ENCODE results near the gene STAM2. TPM values are rescaled to one million over a fixed set of nuclear protein-coding genes. Genes with fewer than 3 reads are reported as not detected.
"Not testable (repeated sequence)": the region's sequence is repeated elsewhere in the genome, so short reads cannot be mapped to it uniquely, and the experiment has no call there.

The STAM2 gene
- polyA plus RNA-seq, 4 donors: 8.2 to 27.3 (median 9.8) TPM

DNA sequence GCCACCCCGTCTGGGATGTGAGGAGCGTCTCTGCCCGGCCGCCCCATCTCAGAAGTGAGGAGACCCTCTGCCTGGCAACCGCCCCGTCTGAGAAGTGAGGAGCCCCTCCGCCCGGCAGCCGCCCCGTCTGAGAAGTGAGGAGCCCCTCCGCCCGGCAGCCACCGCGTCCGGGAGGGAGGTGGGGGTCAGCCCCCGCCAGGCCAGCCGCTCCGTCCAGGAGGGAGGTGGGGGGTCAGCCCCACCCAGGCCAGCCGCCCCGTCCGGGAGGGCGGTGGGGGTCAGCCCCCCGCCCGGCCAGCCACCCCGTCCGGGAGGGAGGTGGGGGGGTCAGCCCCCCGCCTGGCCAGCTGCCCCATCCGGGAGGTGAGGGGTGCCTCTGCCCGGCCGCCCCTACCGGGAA lies 15.2 kb downstream of the STAM2 start:
- not testable (repeated sequence) for DNase-seq; H3K4me1 ChIP-seq (ENCODE audit: control insufficient read depth in 3 of 3, insufficient read depth in 2 of 3, low read depth in 1 of 3, low read length in 2 of 3); FAIRE-seq; H3K36me3 ChIP-seq (ENCODE audit: control insufficient read depth in 3 of 3, insufficient read depth in 2 of 3, low read depth in 1 of 3, low read length in 3 of 3); H3K4me3 ChIP-seq (ENCODE audit: low read depth in 1 of 3, low read length in 3 of 3); H3K27me3 ChIP-seq (ENCODE audit: control insufficient read depth in 3 of 3, insufficient read depth in 3 of 3, low read length in 3 of 3); H3K27ac ChIP-seq (ENCODE audit: low read depth in 1 of 3, low read length in 2 of 3)
- WGBS, 3 donors: 97 to 100% (median 100%) methylated on average over 17 to 31 of the region's 31 CpGs
- H3K9me3 ChIP-seq (ENCODE audit: control insufficient read depth in 2 of 2, insufficient read depth in 1 of 2, low read depth in 1 of 2, low read length in 1 of 2): peaks cover 0 to 45% of the 10 kb centered on the region in 2 donors

DNA sequence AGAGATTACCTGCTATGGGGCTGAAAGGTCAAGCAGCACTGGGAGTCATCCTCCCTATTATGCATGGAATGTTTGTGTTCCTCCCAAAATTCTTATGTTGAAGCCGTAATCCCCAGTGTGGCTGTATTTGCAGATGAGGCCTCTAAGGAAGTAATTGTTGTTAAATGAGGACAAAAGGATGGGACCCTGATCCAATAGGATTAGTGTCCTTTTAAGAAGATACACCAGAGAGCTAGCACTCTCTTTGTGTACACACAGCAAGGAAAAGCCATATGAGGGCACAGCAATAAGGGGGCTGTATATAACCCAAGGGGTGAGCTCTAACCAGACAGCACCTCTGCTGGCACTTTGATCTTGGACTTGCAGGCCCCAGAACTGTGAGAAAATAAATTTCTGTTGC lies 18.3 kb downstream of the STAM2 start:
- peaks cover 0 to 5% (median 0%) of the 10 kb centered on the region in 3 donors for H3K36me3 ChIP-seq (ENCODE audit: control insufficient read depth in 3 of 3, insufficient read depth in 2 of 3, low read depth in 1 of 3, low read length in 3 of 3)
- no peak overlapping the region for H3K4me3 ChIP-seq (ENCODE audit: low read depth in 1 of 3, low read length in 3 of 3)
- FAIRE-seq (no peak), DNase-seq (no peak)
- H3K9me3 ChIP-seq (ENCODE audit: control insufficient read depth in 2 of 2, insufficient read depth in 1 of 2, low read depth in 1 of 2, low read length in 1 of 2): peaks cover 0 to 28% of the 10 kb centered on the region in 2 donors
- 94 to 100% (median 98%) methylated on average over 1 of the region's 1 CpG for WGBS, 3 donors
- no peaks in the 10 kb centered on the region for H3K27me3 ChIP-seq (ENCODE audit: control insufficient read depth in 3 of 3, insufficient read depth in 3 of 3, low read length in 3 of 3)
- no peak overlapping the region for H3K27ac ChIP-seq (ENCODE audit: low read depth in 1 of 3, low read length in 2 of 3)
- no peaks in the 10 kb centered on the region for H3K4me1 ChIP-seq (ENCODE audit: control insufficient read depth in 3 of 3, insufficient read depth in 2 of 3, low read depth in 1 of 3, low read length in 2 of 3)

DNA sequence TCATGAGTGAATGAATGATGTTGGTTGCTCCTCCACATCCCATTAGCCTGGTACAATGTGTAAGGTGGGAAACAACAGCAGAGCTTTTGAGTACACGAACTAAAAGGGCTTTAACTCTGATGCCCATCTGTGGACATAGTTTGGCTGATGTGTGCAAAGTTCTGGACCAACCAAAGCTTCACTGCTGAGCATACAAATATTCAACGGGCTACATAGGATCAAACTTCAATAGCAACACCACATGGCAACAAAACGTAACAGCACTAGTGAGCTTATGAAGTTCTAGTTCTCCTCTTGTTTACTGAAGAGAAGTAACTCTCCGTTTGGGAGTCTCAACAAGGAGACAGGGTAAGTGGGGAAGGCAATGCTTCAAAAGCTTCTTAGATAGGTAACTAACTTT lies 20.4 kb downstream of the STAM2 start:
- Histone ChIP-seq H3K27me3 (ENCODE audit: control insufficient read depth in 3 of 3, insufficient read depth in 3 of 3, low read length in 3 of 3) (no peaks in the 10 kb centered on the region), H3K9me3 (ENCODE audit: control insufficient read depth in 2 of 2, insufficient read depth in 1 of 2, low read depth in 1 of 2, low read length in 1 of 2) (peaks cover 0 to 28% of the 10 kb centered on the region in 2 donors), H3K4me1 (ENCODE audit: control insufficient read depth in 3 of 3, insufficient read depth in 2 of 3, low read depth in 1 of 3, low read length in 2 of 3) (no peaks in the 10 kb centered on the region), H3K4me3 (ENCODE audit: low read depth in 1 of 3, low read length in 3 of 3) (no peak overlapping the region), H3K36me3 (ENCODE audit: control insufficient read depth in 3 of 3, insufficient read depth in 2 of 3, low read depth in 1 of 3, low read length in 3 of 3) (peaks cover 0 to 10% (median 0%) of the 10 kb centered on the region in 3 donors), H3K27ac (ENCODE audit: low read depth in 1 of 3, low read length in 2 of 3) (no peak overlapping the region)
- no peak for DNase-seq
- WGBS, 3 donors: 62 to 74% (median 63%) methylated on average over 4 of the region's 4 CpGs
- FAIRE-seq: no peak

DNA sequence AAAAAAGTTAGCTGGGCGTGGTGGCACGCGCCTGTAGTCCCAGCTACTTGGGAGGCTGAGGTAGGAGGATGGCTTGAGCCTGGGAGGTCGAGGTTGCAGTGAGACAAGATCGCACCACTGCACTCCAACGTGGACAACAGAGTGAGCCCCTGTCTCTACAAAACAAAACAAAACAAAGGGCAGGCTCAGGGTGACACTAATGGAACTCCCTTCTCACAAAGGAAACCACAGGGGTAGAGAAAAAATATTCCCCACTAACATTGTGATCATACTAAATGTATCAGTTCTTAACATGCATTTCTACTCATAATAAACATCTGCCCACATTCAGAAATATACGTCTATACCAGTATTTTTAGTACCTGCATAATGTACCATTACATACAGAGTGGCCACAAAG lies 21.1 kb downstream of the STAM2 start:
- Histone ChIP-seq H3K9me3 (ENCODE audit: control insufficient read depth in 2 of 2, insufficient read depth in 1 of 2, low read depth in 1 of 2, low read length in 1 of 2) (peaks cover 0 to 27% of the 10 kb centered on the region in 2 donors), H3K27ac (ENCODE audit: low read depth in 1 of 3, low read length in 2 of 3) (no peak overlapping the region), H3K27me3 (ENCODE audit: control insufficient read depth in 3 of 3, insufficient read depth in 3 of 3, low read length in 3 of 3) (no peaks in the 10 kb centered on the region), H3K4me3 (ENCODE audit: low read depth in 1 of 3, low read length in 3 of 3) (no peak overlapping the region), H3K4me1 (ENCODE audit: control insufficient read depth in 3 of 3, insufficient read depth in 2 of 3, low read depth in 1 of 3, low read length in 2 of 3) (no peaks in the 10 kb centered on the region), H3K36me3 (ENCODE audit: control insufficient read depth in 3 of 3, insufficient read depth in 2 of 3, low read depth in 1 of 3, low read length in 3 of 3) (peaks cover 0 to 13% (median 0%) of the 10 kb centered on the region in 3 donors)
- no peak for DNase-seq
- 90 to 95% (median 91%) methylated on average over 7 of the region's 7 CpGs for WGBS, 3 donors
- no peak for FAIRE-seq

DNA sequence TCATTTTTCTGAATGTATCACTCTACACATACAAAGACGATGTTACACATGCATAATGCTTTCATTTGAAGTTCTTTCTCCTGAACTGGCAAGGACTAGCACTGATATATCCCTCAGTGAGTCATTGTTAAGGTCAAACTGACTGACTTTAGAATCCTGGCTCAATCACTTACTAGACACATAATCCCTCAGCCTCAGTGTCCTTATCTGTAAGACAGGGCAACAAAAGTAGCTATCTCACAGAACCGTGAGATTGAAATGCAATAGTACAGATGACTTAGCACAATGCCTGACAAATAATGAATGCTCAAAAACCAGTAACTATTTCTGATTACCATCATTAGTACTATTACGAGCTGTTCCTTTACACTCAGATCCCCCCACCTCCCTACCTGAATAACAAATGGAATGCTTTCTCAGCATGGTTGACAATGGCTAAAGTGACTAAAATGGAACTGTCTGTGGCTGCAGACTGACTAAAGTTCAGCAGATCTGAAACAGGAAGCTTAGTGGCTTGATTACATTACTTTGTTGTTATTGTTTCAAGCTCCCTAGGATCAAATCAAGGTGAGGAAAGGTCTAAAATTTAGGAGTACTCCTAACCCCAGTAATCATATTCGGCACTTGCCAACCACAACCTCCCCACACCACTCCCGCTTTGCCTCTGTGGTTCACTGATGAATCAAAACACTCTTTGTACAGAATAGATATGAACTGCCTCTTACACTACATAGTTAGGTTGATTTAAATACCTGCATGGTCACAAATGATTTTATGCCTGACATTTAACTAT lies 40.9 kb downstream of the STAM2 start:
- H3K27ac ChIP-seq (ENCODE audit: low read depth in 1 of 3, low read length in 2 of 3): peak overlapping the region in 2 of 3 donors; percentile 2 to 67
- H3K27me3 ChIP-seq (ENCODE audit: control insufficient read depth in 3 of 3, insufficient read depth in 3 of 3, low read length in 3 of 3): no peaks in the 10 kb centered on the region
- peak; percentile 57 to 74 for DNase-seq

DNA sequence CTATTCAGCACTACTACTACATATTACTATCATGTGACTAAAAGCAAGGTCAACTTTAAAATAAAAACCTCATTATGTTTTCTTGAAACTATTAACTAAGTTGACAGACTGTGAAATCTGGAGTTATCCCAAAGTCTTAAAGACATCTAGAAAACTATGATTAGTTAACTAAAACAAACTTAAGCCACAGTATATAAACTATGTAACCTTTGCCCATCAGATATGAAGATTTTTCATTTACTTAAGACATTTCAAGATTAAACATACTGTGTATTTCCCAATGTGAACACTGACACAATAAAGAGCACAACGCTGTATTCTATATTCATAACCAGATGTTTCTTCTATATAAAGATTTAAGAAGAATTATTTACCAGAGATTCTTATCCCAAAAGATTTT lies 43.3 kb downstream of the STAM2 start:
- Histone ChIP-seq H3K36me3 (ENCODE audit: control insufficient read depth in 3 of 3, insufficient read depth in 2 of 3, low read depth in 1 of 3, low read length in 3 of 3) (peaks cover 0 to 14% (median 7%) of the 10 kb centered on the region in 3 donors), H3K4me1 (ENCODE audit: control insufficient read depth in 3 of 3, insufficient read depth in 2 of 3, low read depth in 1 of 3, low read length in 2 of 3) (peaks cover 0 to 6% (median 0%) of the 10 kb centered on the region in 3 donors), H3K9me3 (ENCODE audit: control insufficient read depth in 2 of 2, insufficient read depth in 1 of 2, low read depth in 1 of 2, low read length in 1 of 2) (no peaks in the 10 kb centered on the region), H3K27ac (ENCODE audit: low read depth in 1 of 3, low read length in 2 of 3) (no peak overlapping the region), H3K4me3 (ENCODE audit: low read depth in 1 of 3, low read length in 3 of 3) (no peak overlapping the region), H3K27me3 (ENCODE audit: control insufficient read depth in 3 of 3, insufficient read depth in 3 of 3, low read length in 3 of 3) (no peaks in the 10 kb centered on the region)
- 12 to 45% (median 32%) methylated on average over 1 of the region's 1 CpG for WGBS, 3 donors
- DNase-seq: peak; percentile 25 to 37
- peak; percentile 75 for FAIRE-seq

More for the DNA sequence above, 40.9 kb downstream of the STAM2 start:
- no peak for FAIRE-seq
- peaks cover 0 to 6% (median 0%) of the 10 kb centered on the region in 3 donors for H3K4me1 ChIP-seq (ENCODE audit: control insufficient read depth in 3 of 3, insufficient read depth in 2 of 3, low read depth in 1 of 3, low read length in 2 of 3)
- H3K36me3 ChIP-seq (ENCODE audit: control insufficient read depth in 3 of 3, insufficient read depth in 2 of 3, low read depth in 1 of 3, low read length in 3 of 3): peaks cover 0 to 10% (median 5%) of the 10 kb centered on the region in 3 donors
- H3K9me3 ChIP-seq (ENCODE audit: control insufficient read depth in 2 of 2, insufficient read depth in 1 of 2, low read depth in 1 of 2, low read length in 1 of 2): no peaks in the 10 kb centered on the region
- no peak overlapping the region for H3K4me3 ChIP-seq (ENCODE audit: low read depth in 1 of 3, low read length in 3 of 3)
- WGBS, 3 donors: 52 to 64% (median 63%) methylated on average over 5 of the region's 5 CpGs

DNA sequence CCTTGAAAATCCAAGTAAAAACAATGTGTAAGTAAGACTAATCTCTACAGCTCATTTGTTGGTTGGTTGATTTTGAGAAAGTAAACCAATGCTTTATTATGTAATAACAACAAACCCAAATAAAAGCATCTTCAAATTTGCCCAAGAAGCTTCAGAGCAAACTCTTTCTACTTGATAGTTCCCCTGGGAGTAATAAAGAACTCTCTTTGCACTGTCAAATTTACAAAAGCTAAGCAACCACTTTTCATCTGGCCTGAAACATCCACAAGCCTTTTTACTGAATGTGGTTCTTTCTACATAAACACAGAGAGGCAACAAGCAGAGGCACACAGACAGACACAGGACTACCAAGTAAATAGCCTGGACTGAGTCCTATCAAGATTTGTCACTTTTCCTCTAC lies 47.9 kb downstream of the STAM2 start:
- H3K36me3 ChIP-seq (ENCODE audit: control insufficient read depth in 3 of 3, insufficient read depth in 2 of 3, low read depth in 1 of 3, low read length in 3 of 3): peaks cover 0 to 23% (median 11%) of the 10 kb centered on the region in 3 donors
- no peak for FAIRE-seq
- no peaks in the 10 kb centered on the region for H3K4me1 ChIP-seq (ENCODE audit: control insufficient read depth in 3 of 3, insufficient read depth in 2 of 3, low read depth in 1 of 3, low read length in 2 of 3)

DNA sequence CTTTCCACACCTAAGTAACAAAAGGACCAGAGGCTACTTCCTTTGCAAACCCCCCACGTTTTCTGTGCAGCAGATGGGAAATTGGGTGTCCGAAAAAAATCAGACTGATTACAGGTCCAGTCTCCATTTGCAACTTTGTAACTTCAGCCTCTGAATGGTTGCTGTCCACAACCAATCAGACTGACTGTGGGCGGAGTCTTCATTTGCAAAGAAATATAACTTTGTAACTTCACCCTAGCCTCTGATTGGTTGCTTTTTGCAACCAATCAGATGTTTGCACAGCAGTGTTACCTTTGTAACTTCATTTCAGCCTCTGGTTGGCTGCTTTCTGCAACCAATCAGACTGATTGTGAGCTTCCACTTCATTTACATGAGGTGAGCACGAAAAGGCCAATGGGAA lies 48.9 kb downstream of the STAM2 start:
- no peaks in the 10 kb centered on the region for H3K4me1 ChIP-seq (ENCODE audit: control insufficient read depth in 3 of 3, insufficient read depth in 2 of 3, low read depth in 1 of 3, low read length in 2 of 3)
- H3K9me3 ChIP-seq (ENCODE audit: control insufficient read depth in 2 of 2, insufficient read depth in 1 of 2, low read depth in 1 of 2, low read length in 1 of 2): no peaks in the 10 kb centered on the region
- DNase-seq (no peak), FAIRE-seq (no peak)
- 86 to 93% (median 91%) methylated on average over 4 of the region's 4 CpGs for WGBS, 3 donors
- no peak overlapping the region for H3K27ac ChIP-seq (ENCODE audit: low read depth in 1 of 3, low read length in 2 of 3)
- no peaks in the 10 kb centered on the region for H3K27me3 ChIP-seq (ENCODE audit: control insufficient read depth in 3 of 3, insufficient read depth in 3 of 3, low read length in 3 of 3)
- H3K4me3 ChIP-seq (ENCODE audit: low read depth in 1 of 3, low read length in 3 of 3): no peak overlapping the region
- peaks cover 0 to 28% (median 13%) of the 10 kb centered on the region in 3 donors for H3K36me3 ChIP-seq (ENCODE audit: control insufficient read depth in 3 of 3, insufficient read depth in 2 of 3, low read depth in 1 of 3, low read length in 3 of 3)

More for the DNA sequence above, 47.9 kb downstream of the STAM2 start:
- H3K4me3 ChIP-seq (ENCODE audit: low read depth in 1 of 3, low read length in 3 of 3): no peak overlapping the region
- no peak overlapping the region for H3K27ac ChIP-seq (ENCODE audit: low read depth in 1 of 3, low read length in 2 of 3)
- DNase-seq: no peak
- H3K9me3 ChIP-seq (ENCODE audit: control insufficient read depth in 2 of 2, insufficient read depth in 1 of 2, low read depth in 1 of 2, low read length in 1 of 2): no peaks in the 10 kb centered on the region
- H3K27me3 ChIP-seq (ENCODE audit: control insufficient read depth in 3 of 3, insufficient read depth in 3 of 3, low read length in 3 of 3): no peaks in the 10 kb centered on the region

Data from small intestine (tissue), 7 donors.